SK-N-MC (cell line): ENCODE data around the gene OAS3.
"Not testable (repeated sequence)": the region's sequence is repeated elsewhere in the genome, so short reads cannot be mapped to it uniquely, and the experiment has no call there.

ENCODE experiments used
- EZH2 ChIP-seq: fragments of 200-600 bp; sonication (generic); IDR thresholded peaks from one replicate; pipeline ENCODE4 v1.6.1; 2017; ENCODE audit warnings: antibody characterized with exemption
- POLR2AphosphoS5 ChIP-seq: IDR thresholded peaks from 2 replicates; pipeline ENCODE4 v1.6.1; 2012; ENCODE audit warnings: mild to moderate bottlenecking, low read depth, low read length, borderline replicate concordance

DNA sequence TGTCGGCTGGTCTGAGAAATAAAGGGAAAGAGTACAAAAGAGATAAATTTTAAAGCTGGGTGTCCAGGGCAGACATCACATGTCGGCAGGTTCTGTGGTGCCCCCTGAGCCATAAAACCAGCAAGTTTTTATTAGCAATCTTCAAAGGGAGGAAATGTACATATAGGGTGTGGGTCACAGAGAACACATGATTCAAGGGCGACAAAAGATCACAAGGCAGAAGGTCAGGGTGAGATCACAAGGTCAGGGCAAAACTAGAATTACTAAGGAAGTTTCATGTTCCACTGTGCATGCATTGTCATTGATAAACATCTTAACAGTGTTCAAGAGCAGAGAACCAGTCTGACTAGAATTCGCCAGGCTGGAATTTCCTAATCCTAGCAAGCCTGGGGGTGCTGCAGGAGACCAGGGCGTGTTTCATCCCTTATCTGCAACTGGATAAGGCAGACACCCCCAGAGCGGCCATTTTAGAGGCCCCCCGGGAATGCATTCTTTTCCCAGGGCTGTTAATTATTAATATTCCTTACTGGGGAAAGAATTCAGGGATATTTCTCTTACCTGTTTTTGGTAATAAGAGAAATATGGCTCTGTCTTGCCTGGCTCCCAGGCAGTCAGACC, 11.7 kb upstream of the OAS3 start:
- TF ChIP-seq EZH2, POLR2AphosphoS5: not testable (repeated sequence)
